Measurements from ENCODE around the gene CACNA2D3. TPM values are rescaled to one million over a fixed set of nuclear protein-coding genes. Genes with fewer than 3 reads are reported as not detected.

CACNA2D3 gene
- total RNA-seq, 2 donors from 2014 or later: not detected

GRCh38 chr3:54372232-54372631 lies 249.9 kb downstream of the CACNA2D3 start:
- Mint-ChIP-seq H3K27me3 (peaks cover 25% of the 10 kb centered on the region), H3K4me3 (no peak overlapping the region), H3K4me1 (no peaks in the 10 kb centered on the region), H3K27ac (no peak overlapping the region), H3K9me3 (peaks cover 3% of the 10 kb centered on the region), H3K36me3 (ENCODE audit: low read depth) (no peaks in the 10 kb centered on the region)
- ATAC-seq (replicated peaks): no peak

GRCh38 chr3:54374214-54374852 lies 252.0 kb downstream of the CACNA2D3 start:
- peaks cover 3% of the 10 kb centered on the region for H3K9me3 Mint-ChIP-seq
- ATAC-seq (replicated peaks): no peak
- no peaks in the 10 kb centered on the region for H3K4me1 Mint-ChIP-seq
- peaks cover 22% of the 10 kb centered on the region for H3K27me3 Mint-ChIP-seq
- H3K4me3 Mint-ChIP-seq: no peak overlapping the region
- H3K36me3 Mint-ChIP-seq (ENCODE audit: low read depth): no peaks in the 10 kb centered on the region
- no peak overlapping the region for H3K27ac Mint-ChIP-seq

GRCh38 chr3:54376142-54376807 lies 253.9 kb downstream of the CACNA2D3 start:
- Mint-ChIP-seq H3K27ac (no peak overlapping the region), H3K4me1 (no peaks in the 10 kb centered on the region), H3K27me3 (peaks cover 15% of the 10 kb centered on the region), H3K9me3 (no peaks in the 10 kb centered on the region), H3K4me3 (no peak overlapping the region), H3K36me3 (ENCODE audit: low read depth) (no peaks in the 10 kb centered on the region)
- no peak for ATAC-seq (replicated peaks)

DNA sequence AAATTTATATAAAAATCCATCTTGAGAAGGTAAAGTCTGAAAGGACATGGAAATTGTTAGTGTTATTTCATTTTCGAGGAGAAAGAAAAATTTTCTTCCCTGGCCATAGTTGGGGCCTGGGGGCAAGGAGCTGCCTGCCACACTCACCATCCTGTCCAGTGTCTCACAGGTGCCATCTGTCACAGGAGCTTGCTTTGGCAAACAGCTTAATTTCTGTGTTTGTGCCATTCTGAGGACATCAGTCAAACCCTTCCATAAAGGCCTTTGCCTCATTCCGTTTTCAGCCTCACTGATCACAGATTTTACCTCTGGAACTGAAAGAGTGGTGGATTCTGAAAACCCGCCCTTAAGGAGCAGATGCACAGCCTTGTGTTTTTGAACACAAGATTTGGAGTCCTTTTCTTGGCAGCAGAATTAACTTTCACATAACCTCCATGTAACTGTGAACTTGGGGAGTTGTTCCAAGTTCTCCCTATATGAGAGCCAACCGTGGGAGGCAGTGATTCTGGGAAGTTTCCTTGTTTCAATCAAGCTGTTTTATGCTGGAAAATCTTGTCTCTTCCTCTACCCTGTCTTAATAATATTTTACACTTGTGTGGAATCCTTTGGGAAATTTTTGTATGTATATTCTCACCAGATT lies 254.7 kb downstream of the CACNA2D3 start:
- Mint-ChIP-seq H3K27ac (no peak overlapping the region), H3K4me3 (no peak overlapping the region), H3K36me3 (ENCODE audit: low read depth) (no peaks in the 10 kb centered on the region), H3K27me3 (peaks cover 15% of the 10 kb centered on the region), H3K9me3 (no peaks in the 10 kb centered on the region), H3K4me1 (no peaks in the 10 kb centered on the region)
- no peak for ATAC-seq (replicated peaks)

DNA sequence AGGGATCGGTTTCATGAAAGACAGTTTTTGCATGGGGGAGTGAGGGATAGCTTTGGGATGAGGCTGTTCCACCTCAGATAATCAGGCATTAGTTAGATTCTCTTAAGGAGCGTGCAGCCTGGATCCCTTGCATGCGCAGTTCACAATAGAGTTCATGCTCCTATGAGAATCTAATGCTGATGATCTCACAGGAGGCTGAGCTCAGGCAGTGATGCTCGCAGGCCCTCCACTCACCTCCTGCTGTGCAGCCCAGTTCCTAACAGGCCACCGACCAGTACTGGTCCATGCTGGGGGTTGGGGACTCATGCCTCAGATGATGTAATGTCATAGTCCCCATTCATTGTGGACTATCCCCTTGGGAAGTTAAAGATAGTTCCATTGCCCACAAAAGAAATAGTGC lies 255.8 kb downstream of the CACNA2D3 start:
- Mint-ChIP-seq H3K27me3 (peaks cover 15% of the 10 kb centered on the region), H3K9me3 (no peaks in the 10 kb centered on the region), H3K27ac (no peak overlapping the region), H3K4me1 (no peaks in the 10 kb centered on the region), H3K36me3 (ENCODE audit: low read depth) (no peaks in the 10 kb centered on the region), H3K4me3 (no peak overlapping the region)
- ATAC-seq (replicated peaks): no peak

DNA sequence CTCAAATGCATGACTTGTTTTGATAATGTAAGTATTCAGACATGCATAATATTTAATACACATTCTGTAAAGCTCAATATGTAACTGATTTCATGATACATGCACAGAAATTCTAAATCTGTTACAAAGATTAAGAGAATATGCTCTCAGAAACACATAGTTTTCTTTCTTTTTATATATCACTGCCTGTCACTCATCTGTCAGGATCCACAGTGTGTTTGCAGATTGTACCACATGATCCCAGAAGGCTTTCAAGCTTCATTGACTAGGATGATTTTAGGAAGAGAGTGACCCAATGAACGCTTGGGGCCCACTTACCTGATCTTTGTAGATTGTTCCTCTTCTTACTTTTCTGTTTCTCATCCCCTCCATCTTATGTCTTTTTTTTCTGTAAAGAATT lies 261.9 kb downstream of the CACNA2D3 start:
- H3K27ac Mint-ChIP-seq: no peak overlapping the region
- no peaks in the 10 kb centered on the region for H3K9me3 Mint-ChIP-seq
- no peak for ATAC-seq (replicated peaks)
- peaks cover 6% of the 10 kb centered on the region for H3K27me3 Mint-ChIP-seq
- no peaks in the 10 kb centered on the region for H3K36me3 Mint-ChIP-seq (ENCODE audit: low read depth)
- H3K4me1 Mint-ChIP-seq: no peaks in the 10 kb centered on the region
- H3K4me3 Mint-ChIP-seq: no peak overlapping the region

DNA sequence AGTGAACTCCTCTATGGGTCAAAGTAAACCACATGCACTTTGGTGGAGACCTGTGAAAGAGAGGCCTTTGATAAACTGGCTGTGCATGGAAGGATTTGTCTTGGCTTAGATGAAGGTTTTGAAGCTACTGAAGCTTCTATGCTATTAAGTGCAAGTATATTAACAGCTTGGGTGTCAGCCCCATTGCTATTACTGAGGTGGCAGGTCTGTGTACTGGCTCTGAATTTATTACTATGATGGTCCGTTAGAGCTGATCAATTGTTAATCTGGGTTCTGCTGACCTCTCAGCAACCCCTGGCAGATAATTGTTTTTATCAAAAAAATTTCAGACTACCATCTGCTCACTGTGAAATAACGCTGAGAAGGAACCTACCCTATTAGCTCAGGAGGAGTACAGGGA lies 268.2 kb downstream of the CACNA2D3 start:
- ATAC-seq (replicated peaks): no peak

GRCh38 chr3:54393150-54393549 lies 270.8 kb downstream of the CACNA2D3 start:
- H3K4me3 Mint-ChIP-seq: no peak overlapping the region
- H3K36me3 Mint-ChIP-seq (ENCODE audit: low read depth): no peaks in the 10 kb centered on the region
- no peaks in the 10 kb centered on the region for H3K4me1 Mint-ChIP-seq
- H3K27ac Mint-ChIP-seq: no peak overlapping the region
- no peak for ATAC-seq (replicated peaks)
- H3K9me3 Mint-ChIP-seq: no peaks in the 10 kb centered on the region
- H3K27me3 Mint-ChIP-seq: no peaks in the 10 kb centered on the region

More for the DNA sequence above, 268.2 kb downstream of the CACNA2D3 start:
- H3K9me3 Mint-ChIP-seq: no peaks in the 10 kb centered on the region
- no peaks in the 10 kb centered on the region for H3K36me3 Mint-ChIP-seq (ENCODE audit: low read depth)
- H3K27me3 Mint-ChIP-seq: peaks cover 6% of the 10 kb centered on the region
- no peaks in the 10 kb centered on the region for H3K4me1 Mint-ChIP-seq
- no peak overlapping the region for H3K27ac Mint-ChIP-seq
- no peak overlapping the region for H3K4me3 Mint-ChIP-seq

GRCh38 chr3:54408328-54408727 lies 286.0 kb downstream of the CACNA2D3 start:
- H3K27ac Mint-ChIP-seq: no peak overlapping the region
- H3K27me3 Mint-ChIP-seq: no peaks in the 10 kb centered on the region
- ATAC-seq (replicated peaks): no peak
- no peaks in the 10 kb centered on the region for H3K36me3 Mint-ChIP-seq (ENCODE audit: low read depth)
- H3K4me1 Mint-ChIP-seq: no peaks in the 10 kb centered on the region
- no peak overlapping the region for H3K4me3 Mint-ChIP-seq
- H3K9me3 Mint-ChIP-seq: peaks cover 9% of the 10 kb centered on the region

GRCh38 chr3:54421943-54422342 lies 299.6 kb downstream of the CACNA2D3 start:
- Mint-ChIP-seq H3K4me3 (no peak overlapping the region), H3K27me3 (peaks cover 11% of the 10 kb centered on the region), H3K9me3 (no peaks in the 10 kb centered on the region), H3K36me3 (ENCODE audit: low read depth) (no peaks in the 10 kb centered on the region), H3K4me1 (no peaks in the 10 kb centered on the region), H3K27ac (no peak overlapping the region)
- no peak for ATAC-seq (replicated peaks)

GRCh38 chr3:54424292-54424691 lies 301.9 kb downstream of the CACNA2D3 start:
- Mint-ChIP-seq H3K36me3 (ENCODE audit: low read depth) (no peaks in the 10 kb centered on the region), H3K27ac (no peak overlapping the region), H3K4me3 (no peak overlapping the region), H3K9me3 (no peaks in the 10 kb centered on the region), H3K4me1 (no peaks in the 10 kb centered on the region), H3K27me3 (peaks cover 11% of the 10 kb centered on the region)
- no peak for ATAC-seq (replicated peaks)

- H3K9me3 Mint-ChIP-seq: no peaks in the 10 kb centered on the region
- peaks cover 7% of the 10 kb centered on the region for H3K27me3 Mint-ChIP-seq
- H3K27ac Mint-ChIP-seq: no peak overlapping the region
- H3K36me3 Mint-ChIP-seq (ENCODE audit: low read depth): no peaks in the 10 kb centered on the region
- H3K4me3 Mint-ChIP-seq: no peak overlapping the region
- ATAC-seq (replicated peaks): no peak
- H3K4me1 Mint-ChIP-seq: no peaks in the 10 kb centered on the region
Observed at GRCh38 chr3:54426381-54426780, 304.0 kb downstream of the CACNA2D3 start.

GRCh38 chr3:54427501-54427900 lies 305.1 kb downstream of the CACNA2D3 start:
- Mint-ChIP-seq H3K4me1 (no peaks in the 10 kb centered on the region), H3K9me3 (no peaks in the 10 kb centered on the region), H3K27me3 (peaks cover 3% of the 10 kb centered on the region), H3K27ac (no peak overlapping the region), H3K36me3 (ENCODE audit: low read depth) (no peaks in the 10 kb centered on the region), H3K4me3 (no peak overlapping the region)
- ATAC-seq (replicated peaks): no peak

DNA sequence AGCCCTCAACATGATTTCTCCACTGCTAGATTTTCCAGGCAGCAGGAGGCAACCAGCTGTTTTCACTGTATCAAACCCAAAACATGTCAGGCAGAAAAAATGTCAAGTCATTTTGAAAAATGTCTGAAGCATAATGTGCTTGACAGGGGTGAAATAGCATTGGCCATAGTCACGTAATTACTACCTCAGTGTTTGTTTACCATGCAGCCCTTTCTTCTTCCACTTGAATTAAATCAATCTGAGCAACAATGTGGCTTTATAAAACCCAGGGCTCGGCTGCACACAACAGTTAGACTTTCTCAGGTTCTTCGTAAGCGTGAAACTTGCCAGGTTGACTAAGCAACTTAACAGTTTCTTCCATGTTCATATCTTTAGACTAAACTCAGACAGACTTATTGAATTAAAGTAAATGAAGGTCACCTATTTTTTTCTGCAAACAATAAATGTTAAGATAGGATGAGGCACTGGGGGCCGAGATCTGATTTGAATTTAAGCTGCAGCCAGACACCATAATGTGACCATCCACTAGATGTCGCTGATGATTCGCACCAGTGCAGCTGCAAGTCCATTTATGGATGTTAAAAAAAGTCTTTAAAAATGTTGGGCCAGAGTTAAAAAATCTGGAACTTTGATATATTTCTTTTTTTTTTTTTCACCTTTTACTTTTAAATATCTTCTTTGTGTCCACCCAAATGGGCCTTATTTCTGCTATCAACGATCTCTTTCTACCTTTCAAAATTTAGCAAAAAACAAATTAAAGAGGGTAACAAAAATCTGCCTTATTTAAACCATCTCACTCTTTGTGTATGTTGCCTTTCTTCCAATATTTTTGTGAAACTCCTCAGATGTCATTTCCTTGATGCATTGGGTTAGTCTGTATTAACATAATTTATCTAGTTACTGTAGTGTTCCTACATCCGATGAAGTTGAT lies 305.9 kb downstream of the CACNA2D3 start:
- no peak for ATAC-seq (replicated peaks)
- Mint-ChIP-seq H3K4me3 (no peak overlapping the region), H3K27me3 (peaks cover 3% of the 10 kb centered on the region), H3K36me3 (ENCODE audit: low read depth) (no peaks in the 10 kb centered on the region), H3K4me1 (no peaks in the 10 kb centered on the region), H3K9me3 (no peaks in the 10 kb centered on the region), H3K27ac (no peak overlapping the region)

Data from activated T-helper 17 cell treated with anti-CD3 and anti-CD28 coated beads, Interleukin-2, amount 50 U/mL, for 72 hours (primary cell).